NCI-H1092 (cell line): ENCODE measurements around the gene MYO1F.
"Not testable (repeated sequence)": the region's sequence is repeated elsewhere in the genome, so short reads cannot be mapped to it uniquely, and the experiment has no call there.

Experiments
- DNase-seq: peaks from one replicate; lab custom pipeline; 2025; lab: John Stamatoyannopoulos, UW

Gene MYO1F

GRCh38 chr19:8577247-8577646 lies at the start of gene MYO1F:
MYO1F (minus strand) TSS chr19:8577442; CDS start chr19:8577309, 133 bp downstream.
- DNase-seq, result no peak

- no peak for DNase-seq
Measured at GRCh38 chr19:8626842-8627241, 49.6 kb upstream of the MYO1F start.

GRCh38 chr19:8622886-8623285 lies 45.6 kb upstream of the MYO1F start:
- not testable (repeated sequence) for DNase-seq

GRCh38 chr19:8618751-8619150 lies 41.5 kb upstream of the MYO1F start:
- DNase-seq, result no peak

GRCh38 chr19:8617984-8618383 lies 40.7 kb upstream of the MYO1F start:
- DNase-seq, result no peak

- not testable (repeated sequence) for DNase-seq
Measured at GRCh38 chr19:8617325-8617724, 40.1 kb upstream of the MYO1F start.

- no peak for DNase-seq
Measured at GRCh38 chr19:8616861-8617260, 39.6 kb upstream of the MYO1F start.

- DNase-seq, result no peak
Measured at GRCh38 chr19:8615813-8616596, 38.8 kb upstream of the MYO1F start.

GRCh38 chr19:8615024-8615423 lies 37.8 kb upstream of the MYO1F start:
- no peak for DNase-seq

- DNase-seq, result no peak
Measured at GRCh38 chr19:8614455-8614854, 37.2 kb upstream of the MYO1F start.

GRCh38 chr19:8612807-8613171 lies 35.5 kb upstream of the MYO1F start:
- no peak for DNase-seq

GRCh38 chr19:8611877-8612806 lies 34.9 kb upstream of the MYO1F start:
- no peak for DNase-seq

- DNase-seq, result no peak
Measured at GRCh38 chr19:8611391-8611876, 34.2 kb upstream of the MYO1F start.

- DNase-seq, result no peak
Measured at GRCh38 chr19:8610936-8611300, 33.7 kb upstream of the MYO1F start.

- DNase-seq, result no peak
Measured at GRCh38 chr19:8610041-8610935, 33.0 kb upstream of the MYO1F start, which contains the start of gene ADAMTS10. ADAMTS10 (minus strand) TSS chr19:8610715; CDS start chr19:8605710, 5,005 bp downstream.

GRCh38 chr19:8609279-8610040 lies 32.2 kb upstream of the MYO1F start:
- DNase-seq, result no peak

- DNase-seq, result no peak
Measured at GRCh38 chr19:8608941-8609278, 31.7 kb upstream of the MYO1F start.

GRCh38 chr19:8607386-8607785 lies 30.1 kb upstream of the MYO1F start:
- DNase-seq, result no peak

- no peak for DNase-seq
Measured at GRCh38 chr19:8605514-8605913, 28.3 kb upstream of the MYO1F start.

- DNase-seq, result no peak
Measured at GRCh38 chr19:8601796-8602195, 24.6 kb upstream of the MYO1F start.

GRCh38 chr19:8600816-8601215 lies 23.6 kb upstream of the MYO1F start:
- DNase-seq, result no peak
